HG02938 (cell line): Measurements from ENCODE around the gene ULK3.

Experiments used
- ATAC-seq: cut with Tn5 transposase; IDR thresholded peaks from one replicate; pipeline ENCODE4 v1.9.1; 2021; ENCODE audit warnings: mild to moderate bottlenecking, moderate library complexity; ENCODE audit not compliant: unreplicated experiment

ULK3 gene

GRCh38 chr15:74869372-74869725 is 26.4 kb upstream of the ULK3 start:
- no peak for ATAC-seq

- no peak for ATAC-seq
Observed at GRCh38 chr15:74868059-74868458, 25.1 kb upstream of the ULK3 start.

GRCh38 chr15:74867466-74868038 is 24.6 kb upstream of the ULK3 start:
- ATAC-seq: no peak

- no peak for ATAC-seq
Observed at GRCh38 chr15:74866090-74866489, 23.1 kb upstream of the ULK3 start.

GRCh38 chr15:74865316-74865715 is 22.4 kb upstream of the ULK3 start:
- no peak for ATAC-seq

- ATAC-seq: no peak
Observed at GRCh38 chr15:74864296-74864695, 21.3 kb upstream of the ULK3 start.

GRCh38 chr15:74863239-74864056 is 20.5 kb upstream of the ULK3 start:
- no peak for ATAC-seq

GRCh38 chr15:74858369-74858740 is 15.4 kb upstream of the ULK3 start:
- ATAC-seq: no peak

- ATAC-seq: no peak
Observed at GRCh38 chr15:74857671-74858368, 14.9 kb upstream of the ULK3 start.

- peak; percentile 71 for ATAC-seq
Observed at GRCh38 chr15:74857082-74857655, 14.2 kb upstream of the ULK3 start.

- ATAC-seq: no peak
Observed at GRCh38 chr15:74856537-74856936, 13.6 kb upstream of the ULK3 start.

- ATAC-seq: no peak
Observed at GRCh38 chr15:74855857-74856256, 12.9 kb upstream of the ULK3 start.

GRCh38 chr15:74854453-74855022 is 11.6 kb upstream of the ULK3 start:
- ATAC-seq: no peak

GRCh38 chr15:74851960-74852359 is 9.0 kb upstream of the ULK3 start:
- ATAC-seq: no peak

GRCh38 chr15:74850393-74850792 is 7.4 kb upstream of the ULK3 start:
- no peak for ATAC-seq

GRCh38 chr15:74847432-74847831 is 4.5 kb upstream of the ULK3 start:
- ATAC-seq: no peak

- ATAC-seq: no peak
Observed at GRCh38 chr15:74845581-74845980, 2.6 kb upstream of the ULK3 start.

- ATAC-seq: no peak
Observed at GRCh38 chr15:74845208-74845568, 2.2 kb upstream of the ULK3 start.

- ATAC-seq: no peak
Observed at GRCh38 chr15:74844319-74845207, 1.6 kb upstream of the ULK3 start.

- no peak for ATAC-seq
Observed at GRCh38 chr15:74843891-74844299, 939 bp upstream of the ULK3 start.

GRCh38 chr15:74843445-74843828 is 481 bp upstream of the ULK3 start:
- no peak for ATAC-seq
